HG03354 (cell line): Measurements from ENCODE around the gene VIT.

Source experiments
- ATAC-seq: cut with Tn5 transposase; IDR thresholded peaks from one replicate; pipeline ENCODE4 v1.9.1; 2021; ENCODE audit warnings: mild to moderate bottlenecking; ENCODE audit not compliant: unreplicated experiment, poor library complexity, severe bottlenecking

The VIT gene

GRCh38 chr2:36834731-36835524 is 138.4 kb downstream of the VIT start:
- ATAC-seq = no peak

DNA sequence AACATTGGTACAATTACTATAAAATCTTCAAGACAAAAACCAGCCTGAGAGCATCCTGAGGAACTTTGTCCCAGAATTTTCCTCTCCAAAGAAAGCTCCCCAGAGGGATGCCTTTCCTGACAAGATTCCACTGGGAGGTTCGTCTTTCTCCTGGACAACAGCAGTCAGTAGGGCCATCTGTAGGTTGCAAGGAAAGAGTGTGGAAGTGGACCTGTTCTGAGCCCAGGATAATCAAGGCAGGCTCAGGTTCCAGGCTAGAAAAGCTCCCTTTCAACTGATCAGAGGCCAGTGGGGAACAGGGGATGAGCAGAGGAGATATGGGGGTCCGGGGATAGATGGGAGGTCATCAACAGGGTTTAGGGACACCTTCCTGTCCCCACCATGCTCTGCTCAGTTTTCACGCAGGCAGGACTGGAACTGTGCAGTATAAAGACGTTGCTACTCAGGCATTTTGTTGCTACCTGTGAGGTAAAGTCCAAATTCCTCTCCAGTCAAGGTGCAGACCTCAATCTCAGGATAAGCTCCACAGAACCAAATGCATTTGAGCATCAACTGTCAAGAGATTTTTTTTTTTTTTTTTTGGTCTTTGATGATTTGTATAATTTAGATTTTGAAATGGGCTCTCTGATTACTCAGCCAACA is 143.6 kb downstream of the VIT start:
- no peak for ATAC-seq

- no peak for ATAC-seq
Measured at GRCh38 chr2:36843838-36844237, 147.3 kb downstream of the VIT start.

DNA sequence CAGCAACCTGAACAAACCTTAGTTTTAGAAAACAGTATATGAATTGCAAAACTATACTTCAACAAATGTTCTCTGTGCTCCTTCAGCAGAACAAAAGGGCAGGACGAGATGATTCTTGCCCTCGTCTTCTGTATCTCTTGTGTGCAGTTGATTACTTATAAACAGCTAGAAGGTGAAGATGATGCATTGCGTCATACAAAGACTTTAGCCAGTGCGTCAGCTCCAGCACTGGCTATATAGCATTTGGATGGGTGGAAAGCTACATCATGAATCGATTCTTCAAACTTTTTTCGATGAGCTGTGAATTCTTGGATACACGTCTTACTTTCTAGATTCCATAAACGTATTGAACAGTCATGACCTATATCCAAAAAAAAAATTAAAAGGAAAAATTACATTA is 152.8 kb downstream of the VIT start:
- ATAC-seq = no peak

- no peak for ATAC-seq
Measured at GRCh38 chr2:36854241-36854640, 157.7 kb downstream of the VIT start.

DNA sequence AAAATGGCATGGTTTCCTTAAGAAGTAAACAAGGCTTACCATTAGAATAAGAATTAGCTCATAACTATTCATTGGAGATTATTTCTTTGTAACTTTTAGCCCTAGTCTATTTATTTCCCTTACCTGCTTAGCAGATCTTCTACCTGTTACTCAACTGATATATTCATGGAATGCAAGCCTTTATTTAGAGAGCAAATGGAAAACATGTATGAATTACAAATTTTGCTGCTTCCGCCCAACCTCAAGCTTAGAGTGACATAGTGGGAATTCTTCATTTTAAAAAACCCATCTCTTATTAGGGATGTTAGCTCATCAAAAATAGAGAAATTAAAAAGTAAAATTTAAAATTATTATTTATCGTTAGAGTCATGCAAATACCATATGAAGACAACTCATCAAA is 158.9 kb downstream of the VIT start:
- no peak for ATAC-seq

DNA sequence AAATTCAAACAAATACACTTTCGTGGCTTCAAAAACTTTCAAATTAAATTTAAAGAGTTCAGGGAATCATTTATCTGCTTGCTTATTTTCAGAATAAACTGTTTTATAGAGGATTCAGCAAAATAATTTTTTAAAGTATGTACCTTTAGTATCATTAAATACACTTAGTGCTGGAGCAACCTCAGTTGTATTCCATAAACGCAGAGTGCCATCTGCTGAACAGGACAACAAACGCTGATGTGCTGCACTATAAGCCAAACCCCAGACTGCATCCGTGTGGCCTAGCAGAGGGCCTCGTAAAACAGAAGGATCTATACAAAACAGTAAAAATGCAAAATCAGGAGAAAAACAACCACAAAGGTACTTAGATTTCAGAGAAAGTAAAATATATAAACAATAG is 161.2 kb downstream of the VIT start:
- ATAC-seq = no peak

DNA sequence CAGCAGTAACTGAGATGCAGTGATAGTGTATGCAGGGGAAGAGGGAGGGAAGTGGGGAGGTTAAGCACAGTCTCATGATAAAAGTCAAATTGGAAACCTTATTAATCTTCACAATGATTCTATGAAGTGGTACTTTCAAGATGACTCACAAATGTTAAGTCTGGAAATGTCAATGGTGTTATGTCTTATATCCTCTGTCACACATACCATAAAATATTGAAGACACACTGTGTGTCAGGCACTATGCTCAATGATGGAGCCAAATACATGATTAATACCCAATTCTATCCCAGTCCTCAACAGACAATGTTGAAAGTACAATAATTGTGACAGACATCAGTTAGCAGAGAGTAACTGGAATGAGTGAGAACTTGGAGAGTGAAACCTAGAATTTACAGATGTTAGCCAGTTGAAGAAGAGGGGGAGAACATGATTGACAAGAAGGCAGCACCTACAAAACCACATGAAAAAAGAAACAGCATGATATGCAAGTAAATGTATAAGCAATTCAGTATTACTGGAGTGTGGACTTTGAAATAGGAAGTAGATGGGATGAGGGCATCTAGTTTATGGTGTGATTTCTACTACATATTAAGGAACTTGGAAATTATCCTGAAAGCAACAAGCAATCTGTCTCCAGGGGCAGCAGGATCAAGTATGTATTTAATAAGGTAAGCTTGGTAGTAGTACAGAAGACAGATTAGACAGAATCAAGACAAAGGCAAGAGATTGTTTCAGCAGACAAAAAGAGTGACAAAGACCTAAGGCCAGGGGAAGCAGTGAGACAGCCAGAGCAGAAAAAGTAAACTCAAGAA is 162.3 kb downstream of the VIT start:
- ATAC-seq = peak; percentile 63

DNA sequence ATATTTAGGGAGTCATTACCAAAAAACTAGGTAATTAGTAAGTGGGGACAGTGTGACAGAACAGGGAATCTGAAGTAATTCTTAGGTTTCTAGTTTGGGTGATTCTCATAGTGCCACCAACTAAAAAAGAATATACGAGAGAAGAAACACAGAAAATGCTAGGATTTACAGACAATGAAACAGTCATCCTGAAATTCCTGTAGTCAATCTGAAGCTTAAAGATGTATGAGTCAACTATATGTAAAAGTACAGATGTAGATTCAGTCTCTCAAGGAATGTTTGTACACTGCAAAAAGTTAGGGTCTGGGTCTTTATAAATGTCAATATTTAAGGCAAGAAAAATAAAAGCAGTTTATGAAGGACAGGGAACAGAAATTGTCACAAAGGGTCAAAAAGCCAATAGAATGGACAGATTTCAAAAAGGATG is 162.9 kb downstream of the VIT start:
- ATAC-seq = peak; percentile 15

GRCh38 chr2:36861896-36862295 is 165.4 kb downstream of the VIT start:
- no peak for ATAC-seq
